ENCODE data around the gene PPME1.

PPME1 gene

GRCh38 chr11:74159642-74160041 is 11.4 kb upstream of the PPME1 start:
- DNase-seq (ENCODE audit: low spot score): no peak

DNA sequence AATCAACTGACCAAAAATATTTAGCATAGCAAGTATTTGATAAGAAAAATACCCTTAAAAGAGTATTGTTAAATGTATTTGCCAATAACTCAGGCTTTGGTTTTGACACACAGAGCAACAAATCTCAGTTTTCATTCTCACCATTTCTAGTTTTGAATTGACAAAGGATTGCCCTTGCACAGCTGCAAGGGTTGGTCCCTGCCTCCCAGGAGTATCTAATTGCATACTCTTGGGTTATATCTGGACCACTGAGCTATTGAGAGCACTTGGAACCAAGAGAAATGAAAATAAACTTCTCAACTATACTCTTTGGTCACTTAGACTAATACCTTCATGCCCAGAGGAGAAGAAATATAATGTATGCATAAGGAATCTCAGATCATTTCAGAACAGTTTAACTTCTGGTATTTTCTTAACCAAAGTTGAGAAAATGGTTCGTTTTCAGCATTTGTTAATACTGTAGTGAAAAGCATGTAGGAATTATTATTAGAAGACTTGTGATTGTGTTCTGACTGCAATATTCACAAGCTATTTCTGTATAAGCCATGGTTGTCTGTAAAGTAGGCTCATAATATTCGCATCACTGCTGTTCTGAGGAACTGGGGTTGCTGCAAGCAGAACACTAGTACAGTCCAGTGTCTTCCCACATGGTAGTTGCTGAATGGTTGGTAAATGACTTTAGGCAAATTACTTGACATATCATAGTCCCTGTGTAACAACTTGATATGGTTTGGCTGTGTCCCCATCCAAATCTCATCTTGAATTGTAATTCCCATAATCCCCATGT is 8.2 kb upstream of the PPME1 start:
- DNase-seq (ENCODE audit: low spot score): no peak

DNA sequence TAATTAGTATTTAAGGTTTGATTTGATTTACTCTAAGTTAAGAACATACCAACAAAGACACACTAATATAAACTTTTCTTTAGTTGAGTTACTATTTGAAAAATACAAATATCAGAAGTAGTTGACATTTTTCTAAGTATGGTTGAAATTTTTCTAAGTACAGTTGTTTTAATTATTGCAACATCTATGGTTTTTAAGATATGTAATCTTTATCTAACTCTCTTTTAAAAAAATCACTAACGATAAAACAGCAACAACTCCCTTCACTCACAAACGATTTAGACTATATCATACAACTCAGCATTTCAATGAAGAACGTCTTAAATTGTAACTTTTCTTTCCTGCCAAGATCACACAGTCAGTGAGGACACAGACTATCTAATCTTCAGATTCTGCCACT is 2.3 kb upstream of the PPME1 start:
- DNase-seq (ENCODE audit: low spot score): no peak

DNA sequence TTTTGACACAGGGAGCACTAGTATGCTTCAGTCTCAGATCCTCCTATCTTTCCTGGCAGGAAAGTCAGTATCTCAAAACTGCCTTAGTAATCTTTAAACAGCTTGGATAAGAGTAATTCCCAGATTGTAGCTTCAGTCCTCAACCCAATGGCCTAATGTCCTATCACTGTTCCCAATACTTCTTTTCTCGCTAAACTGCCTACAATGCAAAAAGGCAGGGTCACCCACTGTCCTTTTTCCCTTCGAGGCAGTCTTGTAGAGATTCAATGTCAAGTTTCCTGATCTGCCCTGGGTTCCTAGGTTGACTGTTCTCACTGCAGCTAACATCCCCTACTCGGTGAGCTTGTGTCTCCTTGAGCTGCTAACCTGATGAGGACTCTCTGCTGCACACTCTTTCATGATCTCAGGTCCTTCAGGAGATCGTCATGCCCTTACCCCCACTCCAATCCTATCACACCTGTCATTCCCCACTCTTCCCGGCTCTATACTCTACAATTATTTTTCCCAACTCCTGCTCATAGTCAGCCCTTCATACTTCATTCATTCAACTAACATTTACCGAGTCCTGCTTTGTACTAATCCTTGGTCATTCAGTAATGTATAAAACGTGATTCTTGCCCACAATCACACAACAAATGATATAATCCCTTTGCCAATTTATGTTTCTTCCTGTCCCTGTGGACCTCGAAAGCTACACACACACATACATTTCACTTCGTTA is 1.2 kb upstream of the PPME1 start:
- peak; percentile 2 for DNase-seq (ENCODE audit: low spot score)

DNA sequence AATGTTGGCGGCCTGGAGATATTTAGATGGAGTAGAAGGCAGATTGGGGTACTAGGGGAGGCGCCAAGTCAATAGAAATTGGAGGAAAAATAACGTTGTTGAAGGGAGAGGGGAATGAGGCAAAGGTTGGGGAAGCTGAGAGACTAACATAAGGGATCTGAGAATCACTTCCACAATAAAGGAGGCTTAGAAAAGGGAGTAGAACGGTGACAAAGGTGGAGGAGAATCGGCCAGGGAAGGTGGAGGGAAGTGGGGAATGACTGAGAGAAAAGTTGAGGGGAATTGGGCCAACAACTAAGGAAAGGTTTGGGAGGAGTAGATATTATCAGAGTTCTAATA is 510 bp downstream of the PPME1 start:
- DNase-seq (ENCODE audit: low spot score): peak; percentile 14

DNA sequence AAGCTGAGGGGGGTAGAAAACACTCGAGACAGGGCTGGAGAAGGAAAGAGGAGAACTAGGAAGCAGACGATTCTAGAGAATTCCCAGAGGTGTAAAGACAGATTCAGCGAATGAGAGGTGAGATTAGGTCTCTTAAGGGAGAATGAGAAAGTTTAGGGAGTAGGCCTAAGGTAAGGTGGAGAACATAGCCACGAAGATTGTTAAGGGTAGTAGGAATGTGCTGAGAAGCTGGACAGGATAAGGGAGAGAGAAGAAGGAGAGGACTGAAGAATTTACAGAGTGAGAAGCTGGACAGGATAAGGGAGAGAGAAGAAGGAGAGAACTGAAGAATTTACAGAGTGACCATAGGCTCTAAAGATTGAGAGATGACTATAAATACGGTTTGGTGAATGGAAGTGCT is 908 bp downstream of the PPME1 start:
- peak; percentile 25 for DNase-seq (ENCODE audit: low spot score)

GRCh38 chr11:74175920-74176319 is 4.8 kb downstream of the PPME1 start:
- DNase-seq (ENCODE audit: low spot score): no peak

DNA sequence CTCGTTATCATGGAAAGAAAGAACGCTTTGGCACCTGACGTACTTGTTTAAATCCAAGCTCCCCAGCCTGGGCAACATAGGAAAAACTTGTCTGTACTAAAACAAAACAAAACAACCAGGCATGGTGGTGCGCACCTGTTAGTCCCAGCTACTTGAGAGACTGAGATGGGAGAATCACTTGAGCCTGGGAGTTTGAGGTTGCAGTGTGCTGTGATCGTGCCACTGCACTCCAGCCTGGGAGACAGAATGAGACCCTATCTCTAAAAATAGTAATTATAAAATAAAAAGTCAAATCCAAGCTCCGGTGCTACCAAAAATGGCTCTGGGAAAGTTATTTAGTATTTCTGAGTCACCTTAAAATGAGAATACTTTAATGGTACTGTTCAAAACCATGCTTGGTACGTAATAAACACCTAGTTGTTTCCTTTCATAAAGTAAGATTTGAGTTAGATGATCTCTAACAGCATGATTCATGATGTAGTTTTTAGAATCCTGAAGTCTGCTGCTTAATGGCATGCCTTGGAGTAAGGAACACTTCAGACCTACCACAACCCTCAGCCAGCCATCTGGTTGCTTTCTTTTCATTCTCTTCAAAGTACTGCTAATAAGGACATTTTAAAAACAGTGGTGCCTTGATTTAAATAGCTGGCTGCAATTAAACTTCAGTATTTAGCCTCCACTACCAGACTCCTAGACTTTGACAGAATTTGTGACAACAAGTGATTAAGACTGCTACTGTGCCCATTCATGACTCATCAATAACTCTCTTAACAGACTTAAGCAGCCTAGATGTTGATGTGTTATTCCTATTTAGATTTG is 8.4 kb downstream of the PPME1 start:
- peak; percentile 9 for DNase-seq (ENCODE audit: low spot score)

- DNase-seq (ENCODE audit: low spot score): peak; percentile 21
These were observed 11.5 kb downstream of the PPME1 start for GRCh38 chr11:74182635-74183034.

DNA sequence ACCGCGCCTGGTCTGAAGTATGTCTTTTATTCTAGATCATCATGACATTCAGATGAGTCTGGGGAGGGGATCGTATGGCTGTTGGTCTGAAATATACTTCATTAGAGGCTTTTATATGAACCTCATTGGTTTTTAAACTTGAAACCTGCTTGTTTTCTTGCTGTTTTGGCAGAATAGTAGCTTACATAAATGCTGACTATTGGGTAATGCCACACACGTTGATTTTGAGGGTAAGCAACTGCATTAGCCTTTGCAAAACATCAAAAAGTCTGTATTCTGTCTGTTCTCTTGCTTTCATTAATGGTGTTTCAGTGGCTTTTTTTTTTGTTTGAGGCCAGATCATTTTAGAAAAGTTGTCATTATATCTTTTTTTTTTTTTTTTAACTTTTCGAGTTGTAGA is 14.2 kb downstream of the PPME1 start:
- DNase-seq (ENCODE audit: low spot score): no peak

DNA sequence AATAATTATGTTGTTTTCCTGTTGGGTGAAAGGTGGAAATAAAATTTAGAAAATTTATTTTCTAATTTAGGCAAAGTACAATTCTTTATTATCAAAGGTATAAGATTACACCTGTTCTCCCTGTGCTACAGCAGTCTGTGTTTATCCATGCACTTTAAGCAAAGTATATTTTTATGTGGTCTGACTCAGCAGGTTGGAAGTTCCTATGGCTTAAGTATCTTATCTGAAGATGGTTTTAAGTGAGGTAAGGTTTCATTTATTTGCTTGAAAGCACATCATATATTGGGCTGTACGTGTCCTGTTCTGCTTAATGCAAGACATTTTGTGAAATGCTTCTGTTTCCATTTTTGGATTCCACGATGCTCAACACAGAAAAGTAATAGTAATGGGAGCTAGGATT is 14.6 kb downstream of the PPME1 start:
- peak; percentile 30 for DNase-seq (ENCODE audit: low spot score)

DNA sequence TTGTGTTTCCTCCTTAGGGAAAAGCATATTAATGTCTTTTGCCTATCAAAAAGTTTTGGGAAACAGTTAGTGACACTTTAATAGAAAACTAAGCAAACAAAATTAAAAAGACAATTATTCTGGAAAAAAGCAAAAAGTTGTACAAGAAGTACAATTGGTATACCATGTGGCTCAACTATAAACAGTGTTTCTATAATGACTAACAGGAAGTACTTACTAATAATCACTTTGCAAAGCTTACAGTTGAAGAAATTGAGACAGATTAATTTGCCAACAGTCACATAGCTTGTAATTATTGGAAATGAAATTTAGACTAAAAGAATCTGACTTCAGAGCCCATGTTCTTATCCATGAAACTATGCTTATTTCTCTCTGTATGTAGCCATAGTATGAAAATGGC is 24.7 kb downstream of the PPME1 start:
- no peak for DNase-seq (ENCODE audit: low spot score)

- no peak for DNase-seq (ENCODE audit: low spot score)
These were observed 25.8 kb downstream of the PPME1 start for GRCh38 chr11:74196781-74197486.

GRCh38 chr11:74203966-74204365 is 32.9 kb downstream of the PPME1 start:
- no peak for DNase-seq (ENCODE audit: low spot score)

GRCh38 chr11:74204701-74205100 is 33.6 kb downstream of the PPME1 start:
- no peak for DNase-seq (ENCODE audit: low spot score)

GRCh38 chr11:74205181-74205580 is 34.1 kb downstream of the PPME1 start:
- no peak for DNase-seq (ENCODE audit: low spot score)

GRCh38 chr11:74206746-74207145 is 35.7 kb downstream of the PPME1 start:
- no peak for DNase-seq (ENCODE audit: low spot score)

- DNase-seq (ENCODE audit: low spot score): peak; percentile 50
These were observed 37.4 kb downstream of the PPME1 start for GRCh38 chr11:74208507-74208906.

GRCh38 chr11:74212533-74212932 is 41.4 kb downstream of the PPME1 start:
- no peak for DNase-seq (ENCODE audit: low spot score)

GRCh38 chr11:74220376-74220775 is 49.3 kb downstream of the PPME1 start:
- no peak for DNase-seq (ENCODE audit: low spot score)

- DNase-seq (ENCODE audit: low spot score): no peak
These were observed 50.7 kb downstream of the PPME1 start for GRCh38 chr11:74221816-74222215.

DNA sequence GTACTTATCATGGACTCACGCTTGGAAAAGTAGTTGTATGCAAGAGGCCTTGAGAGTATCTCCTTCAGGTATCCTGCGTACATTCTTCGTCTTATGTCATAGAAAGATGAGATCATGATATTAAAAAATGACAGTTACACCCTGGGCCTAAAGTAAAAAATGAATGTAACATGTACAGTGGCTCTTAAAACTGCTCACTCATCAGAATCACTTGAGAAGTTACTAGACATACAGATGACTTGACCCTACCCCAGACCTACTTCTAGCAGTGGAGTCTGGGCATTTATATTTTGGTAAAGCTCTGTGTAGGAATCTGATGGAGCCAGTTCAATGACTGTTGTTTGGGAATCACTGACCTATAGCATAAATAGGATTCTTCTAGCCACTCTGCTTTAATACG is 54.5 kb downstream of the PPME1 start:
- DNase-seq (ENCODE audit: low spot score): no peak
